ENCODE data around the gene SCT. TPM values are rescaled to one million over a fixed set of nuclear protein-coding genes. Genes with fewer than 3 reads are reported as not detected.

Gene SCT
- total RNA-seq, 4 donors from 2014 or later: not detected

- peaks cover 0 to 39% (median 2%) of the 10 kb centered on the region in 4 donors for H3K27me3 ChIP-seq
- TF ChIP-seq POLR2A (IDR thresholded peaks at IDR 0.05; ENCODE audit: low read depth) (no peak), CTCF (IDR thresholded peaks at IDR 0.05) (no peak), EP300 (IDR thresholded peaks at IDR 0.05) (no peak), POLR2AphosphoS5 (IDR thresholded peaks at IDR 0.05) (no peak)
- H3K27ac ChIP-seq (replicated peaks in 1 of 4): no peak overlapping the region
- H3K9me3 ChIP-seq: no peaks in the 10 kb centered on the region
- H3K36me3 ChIP-seq: peaks cover 0 to 51% (median 30%) of the 10 kb centered on the region in 4 donors
- intact Hi-C loops (cut with DNase I): no loop called here
- WGBS: 87% methylated on average over 27 of the region's 27 CpGs
- H3K4me3 ChIP-seq: no peak overlapping the region
- H3K4me1 ChIP-seq: peaks cover 2 to 23% (median 12%) of the 10 kb centered on the region in 4 donors
- DNase-seq (ENCODE audit: extremely low spot score): no peak
Observed at GRCh38 chr11:621838-622237, 5.1 kb downstream of the SCT start.

GRCh38 chr11:620935-621814 lies 5.8 kb downstream of the SCT start:
- TF ChIP-seq POLR2AphosphoS5 (IDR thresholded peaks at IDR 0.05) (no peak), CTCF (IDR thresholded peaks at IDR 0.05) (no peak), EP300 (IDR thresholded peaks at IDR 0.05) (no peak), POLR2A (IDR thresholded peaks at IDR 0.05; ENCODE audit: low read depth) (no peak)
- intact Hi-C loops (cut with DNase I): no loop called here
- no peak for DNase-seq (ENCODE audit: extremely low spot score)
- H3K4me3 ChIP-seq: no peak overlapping the region
- no peaks in the 10 kb centered on the region for H3K9me3 ChIP-seq
- peaks cover 0 to 51% (median 30%) of the 10 kb centered on the region in 4 donors for H3K36me3 ChIP-seq
- no peak overlapping the region for H3K27ac ChIP-seq (replicated peaks in 1 of 4)
- H3K4me1 ChIP-seq: peaks cover 0 to 23% (median 10%) of the 10 kb centered on the region in 4 donors
- peaks cover 0 to 33% (median 2%) of the 10 kb centered on the region in 4 donors for H3K27me3 ChIP-seq
- WGBS: 83% methylated on average over 27 of the region's 45 CpGs

- TF ChIP-seq CTCF (IDR thresholded peaks at IDR 0.05): no peak
- TF ChIP-seq EP300 (IDR thresholded peaks at IDR 0.05): no peak
- TF ChIP-seq POLR2AphosphoS5 (IDR thresholded peaks at IDR 0.05): no peak
- no peak for TF ChIP-seq POLR2A (IDR thresholded peaks at IDR 0.05; ENCODE audit: low read depth)
- Histone ChIP-seq H3K4me3 (no peak overlapping the region), H3K9me3 (no peaks in the 10 kb centered on the region), H3K4me1 (peaks cover 2 to 26% (median 14%) of the 10 kb centered on the region in 4 donors), H3K27ac (replicated peaks in 1 of 4) (no peak overlapping the region), H3K27me3 (peaks cover 0 to 23% (median 2%) of the 10 kb centered on the region in 4 donors), H3K36me3 (peaks cover 0 to 51% (median 30%) of the 10 kb centered on the region in 4 donors)
- DNase-seq (ENCODE audit: extremely low spot score): no peak
- 93% methylated on average over 12 of the region's 13 CpGs for WGBS
- intact Hi-C loops (cut with DNase I): no loop called here
Observed at GRCh38 chr11:620201-620600, 6.8 kb downstream of the SCT start.

- Histone ChIP-seq H3K4me1 (peaks cover 8 to 31% (median 19%) of the 10 kb centered on the region in 4 donors), H3K4me3 (no peak overlapping the region), H3K27me3 (peaks cover 0 to 17% (median 1%) of the 10 kb centered on the region in 4 donors), H3K9me3 (no peaks in the 10 kb centered on the region), H3K27ac (replicated peaks in 1 of 4) (no peak overlapping the region), H3K36me3 (peaks cover 0 to 52% (median 31%) of the 10 kb centered on the region in 4 donors)
- no peak for TF ChIP-seq POLR2A (IDR thresholded peaks at IDR 0.05; ENCODE audit: low read depth)
- TF ChIP-seq POLR2AphosphoS5 (IDR thresholded peaks at IDR 0.05): no peak
- no peak for TF ChIP-seq CTCF (IDR thresholded peaks at IDR 0.05)
- no peak for TF ChIP-seq EP300 (IDR thresholded peaks at IDR 0.05)
- no peak for DNase-seq (ENCODE audit: extremely low spot score)
- WGBS: 95% methylated on average over 4 of the region's 22 CpGs
- intact Hi-C loops (cut with DNase I): no loop called here
Observed at GRCh38 chr11:619628-620050, 7.3 kb downstream of the SCT start.

Measured in esophagus muscularis mucosa (tissue), 4 donors.